ENCODE measurements around the gene CSE1L. TPM values are rescaled to one million over a fixed set of nuclear protein-coding genes. Genes with fewer than 3 reads are reported as not detected.
"Not testable (repeated sequence)": the region's sequence is repeated elsewhere in the genome, so short reads cannot be mapped to it uniquely, and the experiment has no call there.

The CSE1L gene

DNA sequence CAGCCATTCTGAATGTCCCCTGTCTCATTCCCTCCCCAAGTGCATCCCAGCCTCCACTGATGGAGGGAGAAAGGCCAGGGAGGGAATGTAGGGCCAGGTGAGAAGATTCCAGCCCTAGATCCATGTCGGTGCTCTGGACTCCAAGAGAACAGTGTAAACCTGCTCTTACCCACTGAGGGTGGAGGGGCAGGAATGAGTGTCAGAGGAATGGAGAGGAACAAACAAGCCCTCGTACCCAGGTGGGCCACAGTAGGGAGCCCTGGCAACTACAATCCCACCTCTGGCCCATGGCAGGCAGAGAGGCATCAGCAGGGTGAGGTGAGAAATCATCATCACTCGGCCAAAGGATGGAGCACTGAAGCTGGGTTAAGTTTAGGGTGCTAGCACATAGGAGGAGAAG, 87.5 kb downstream of the CSE1L start:
- peaks cover 25% of the 10 kb centered on the region for H3K36me3 ChIP-seq (ENCODE audit: insufficient read depth, low read length)
- H3K4me3 ChIP-seq (ENCODE audit: low read length) = no peak overlapping the region
- no peaks in the 10 kb centered on the region for H3K4me1 ChIP-seq (ENCODE audit: control insufficient read depth, insufficient read depth, low read length)
- H3K4me2 ChIP-seq (ENCODE audit: low read length) = no peak overlapping the region
- no peaks in the 10 kb centered on the region for H3K27me3 ChIP-seq (ENCODE audit: control insufficient read depth, insufficient read depth, low read length)
- H3K9ac ChIP-seq (ENCODE audit: low read depth, low read length) = no peak overlapping the region
- no peaks in the 10 kb centered on the region for H3K9me3 ChIP-seq (replicated peaks; ENCODE audit: low read length)

DNA sequence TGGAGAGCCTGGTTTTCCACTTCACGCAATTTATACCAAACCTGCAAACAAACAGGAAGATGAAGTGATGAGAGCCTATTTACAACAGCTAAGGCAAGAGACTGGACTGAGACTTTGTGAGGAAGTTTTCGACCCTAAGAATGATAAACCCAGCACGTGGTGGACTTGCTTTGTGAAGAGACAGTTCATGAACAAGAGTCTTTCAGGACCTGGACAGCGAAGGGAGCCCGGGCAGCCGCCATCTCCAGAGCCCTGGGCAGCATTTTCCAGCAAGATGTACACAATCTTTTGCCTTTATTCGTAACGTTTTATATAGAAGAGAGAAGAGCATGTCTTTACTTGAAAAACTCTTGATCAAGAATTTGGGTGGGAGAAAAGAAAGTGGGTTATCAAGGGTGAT, 88.7 kb downstream of the CSE1L start:
- peaks cover 28% of the 10 kb centered on the region for H3K36me3 ChIP-seq (ENCODE audit: insufficient read depth, low read length)
- not testable (repeated sequence) for H3K4me2 ChIP-seq (ENCODE audit: low read length); H3K27me3 ChIP-seq (ENCODE audit: control insufficient read depth, insufficient read depth, low read length); H3K9ac ChIP-seq (ENCODE audit: low read depth, low read length); H3K4me3 ChIP-seq (ENCODE audit: low read length); H3K4me1 ChIP-seq (ENCODE audit: control insufficient read depth, insufficient read depth, low read length); H3K9me3 ChIP-seq (replicated peaks; ENCODE audit: low read length)

DNA sequence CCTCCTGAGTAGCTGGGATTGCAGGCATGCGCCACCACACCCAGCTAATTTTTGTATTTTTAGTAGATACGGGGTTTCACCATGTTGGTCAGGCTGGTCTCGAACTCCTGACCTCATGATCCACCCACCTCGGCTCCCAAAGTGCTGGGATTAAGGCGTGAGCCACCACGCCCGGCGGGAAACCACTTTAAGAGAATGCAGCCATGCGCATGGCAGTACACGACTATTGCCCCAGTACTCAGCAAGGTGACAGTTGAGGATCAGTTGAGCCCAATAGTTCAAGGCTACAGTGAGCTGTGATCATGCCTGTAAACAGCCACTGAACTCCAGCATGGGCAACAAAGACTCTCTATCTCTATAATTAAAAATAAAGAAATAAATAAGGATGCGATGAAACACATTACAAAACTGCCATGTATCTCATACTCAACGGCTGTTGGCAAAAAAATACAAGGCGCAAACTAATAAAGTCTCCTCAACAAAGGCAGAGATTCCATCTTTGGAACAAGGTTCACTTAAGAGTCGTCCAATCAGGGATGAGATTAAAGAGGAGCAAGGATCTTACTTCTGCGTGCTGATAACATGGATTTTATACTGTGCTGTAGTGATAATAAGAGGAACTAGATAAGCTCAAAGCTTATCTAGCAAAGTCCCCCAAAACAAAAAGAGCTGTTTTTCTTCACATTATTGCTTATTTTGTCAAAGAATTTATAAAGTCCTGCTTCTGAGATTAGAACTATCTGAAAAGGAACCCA, 90.9 kb downstream of the CSE1L start:
- H3K4me1 ChIP-seq (ENCODE audit: control insufficient read depth, insufficient read depth, low read length) = no peaks in the 10 kb centered on the region
- no peaks in the 10 kb centered on the region for H3K9me3 ChIP-seq (replicated peaks; ENCODE audit: low read length)
- peaks cover 23% of the 10 kb centered on the region for H3K36me3 ChIP-seq (ENCODE audit: insufficient read depth, low read length)
- H3K9ac ChIP-seq (ENCODE audit: low read depth, low read length) = no peak overlapping the region
- no peaks in the 10 kb centered on the region for H3K27me3 ChIP-seq (ENCODE audit: control insufficient read depth, insufficient read depth, low read length)
- no peak overlapping the region for H3K4me3 ChIP-seq (ENCODE audit: low read length)
- no peak overlapping the region for H3K4me2 ChIP-seq (ENCODE audit: low read length)

DNA sequence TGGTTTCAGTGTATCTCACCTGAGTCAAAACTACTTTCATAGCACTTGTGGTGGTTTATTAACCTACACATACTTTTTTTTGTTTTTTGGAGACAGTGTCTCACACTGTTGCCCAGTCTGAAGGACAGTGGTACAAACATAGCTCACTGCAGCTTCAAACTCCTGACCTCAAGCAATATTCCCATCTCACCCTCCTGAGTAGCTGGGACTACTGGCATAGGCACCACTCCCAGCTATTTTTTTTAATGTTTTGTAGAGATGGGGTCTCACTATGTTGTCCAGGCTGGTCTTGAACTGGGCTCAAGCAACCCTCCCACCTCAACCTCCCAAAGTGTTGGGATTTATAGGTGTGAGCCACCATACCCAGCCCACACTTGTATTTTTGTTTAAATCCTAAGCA, 92.3 kb downstream of the CSE1L start:
- Histone ChIP-seq H3K9me3 (replicated peaks; ENCODE audit: low read length) (no peaks in the 10 kb centered on the region), H3K4me3 (ENCODE audit: low read length) (no peak overlapping the region), H3K36me3 (ENCODE audit: insufficient read depth, low read length) (peaks cover 21% of the 10 kb centered on the region), H3K9ac (ENCODE audit: low read depth, low read length) (no peak overlapping the region), H3K4me1 (ENCODE audit: control insufficient read depth, insufficient read depth, low read length) (no peaks in the 10 kb centered on the region), H3K27me3 (ENCODE audit: control insufficient read depth, insufficient read depth, low read length) (no peaks in the 10 kb centered on the region), H3K4me2 (ENCODE audit: low read length) (no peak overlapping the region)

DNA sequence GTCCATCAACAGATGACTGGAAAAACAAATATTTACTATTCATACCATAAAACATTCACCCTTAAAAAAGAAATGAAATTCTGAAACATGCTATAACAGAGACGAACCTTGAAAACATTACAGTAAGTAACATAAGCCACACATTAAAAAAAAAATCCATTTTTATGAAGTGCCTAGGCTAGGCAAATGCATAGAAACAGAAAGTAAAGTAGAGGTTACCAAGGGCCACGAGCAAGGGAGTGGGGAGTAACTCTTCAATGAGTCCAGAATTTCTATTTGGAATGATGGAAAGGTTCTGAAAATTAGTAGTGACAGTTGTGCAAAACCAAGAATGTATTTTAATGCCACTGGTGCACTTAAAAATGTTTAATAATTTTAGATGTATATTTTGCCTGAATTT, 94.3 kb downstream of the CSE1L start:
- Histone ChIP-seq H3K4me2 (ENCODE audit: low read length) (peak overlapping the region; percentile 27), H3K9me3 (replicated peaks; ENCODE audit: low read length) (no peaks in the 10 kb centered on the region), H3K4me3 (ENCODE audit: low read length) (no peak overlapping the region), H3K4me1 (ENCODE audit: control insufficient read depth, insufficient read depth, low read length) (no peaks in the 10 kb centered on the region), H3K27me3 (ENCODE audit: control insufficient read depth, insufficient read depth, low read length) (no peaks in the 10 kb centered on the region), H3K36me3 (ENCODE audit: insufficient read depth, low read length) (peaks cover 27% of the 10 kb centered on the region), H3K9ac (ENCODE audit: low read depth, low read length) (no peak overlapping the region)

DNA sequence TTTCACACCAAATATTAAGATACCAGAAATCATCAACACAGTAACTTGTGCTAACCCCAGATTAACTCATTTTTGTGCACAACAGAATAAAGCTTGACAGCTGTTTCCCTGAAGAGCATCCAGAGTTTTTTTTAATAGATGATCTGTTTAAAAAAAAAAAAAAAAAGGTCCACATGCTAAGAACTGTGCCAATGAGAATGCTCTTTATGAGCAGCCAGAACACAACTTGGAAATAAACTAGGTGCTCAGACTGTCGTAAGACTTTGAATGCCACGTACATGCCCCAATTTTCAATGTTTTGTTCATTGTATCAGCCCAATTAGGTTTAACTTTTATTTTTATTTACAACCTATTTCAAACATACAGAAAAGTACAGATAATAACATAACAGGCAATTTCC, 94.7 kb downstream of the CSE1L start:
- peak overlapping the region; percentile 27 for H3K4me2 ChIP-seq (ENCODE audit: low read length)
- H3K4me3 ChIP-seq (ENCODE audit: low read length) = no peak overlapping the region
- no peaks in the 10 kb centered on the region for H3K27me3 ChIP-seq (ENCODE audit: control insufficient read depth, insufficient read depth, low read length)
- no peaks in the 10 kb centered on the region for H3K9me3 ChIP-seq (replicated peaks; ENCODE audit: low read length)
- H3K36me3 ChIP-seq (ENCODE audit: insufficient read depth, low read length) = peaks cover 27% of the 10 kb centered on the region
- no peaks in the 10 kb centered on the region for H3K4me1 ChIP-seq (ENCODE audit: control insufficient read depth, insufficient read depth, low read length)
- H3K9ac ChIP-seq (ENCODE audit: low read depth, low read length) = no peak overlapping the region

Small RNA genes within 50 kb of the gene (small RNA-seq; reads per million reads assigned to genes)
- gene SNAP23P1 = not detected

Data from skeletal muscle satellite cell (primary cell).